GM18861 (cell line): ENCODE measurements around the gene NFYA.
"Not testable (repeated sequence)": the region's sequence is repeated elsewhere in the genome, so short reads cannot be mapped to it uniquely, and the experiment has no call there.

Experiments used
- ATAC-seq: cut with Tn5 transposase; IDR thresholded peaks from one replicate; pipeline ENCODE4 v1.9.1; 2021; ENCODE audit not compliant: unreplicated experiment

NFYA gene

DNA sequence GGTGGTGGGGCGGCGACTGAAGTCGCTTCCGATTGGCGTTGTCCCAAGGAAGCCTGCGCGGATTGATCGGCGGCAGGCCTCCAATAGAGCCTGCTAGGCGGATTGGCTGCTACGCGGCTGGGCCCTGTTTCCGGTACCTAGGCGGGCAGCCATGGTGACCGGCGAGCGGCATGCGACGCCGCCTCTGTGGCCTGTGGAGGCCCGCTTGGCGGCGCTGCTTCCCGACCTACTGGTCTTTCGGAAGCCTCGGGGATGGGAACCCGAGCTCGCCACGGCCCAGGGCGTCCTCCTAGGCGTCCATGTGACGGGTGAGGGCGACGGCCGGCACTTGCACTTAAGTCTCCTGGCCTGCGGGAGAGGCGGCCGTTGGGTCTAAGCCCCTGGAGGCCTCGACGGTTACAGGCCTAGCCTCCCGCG lies 28.1 kb downstream of the NFYA start:
- ATAC-seq, result no peak

DNA sequence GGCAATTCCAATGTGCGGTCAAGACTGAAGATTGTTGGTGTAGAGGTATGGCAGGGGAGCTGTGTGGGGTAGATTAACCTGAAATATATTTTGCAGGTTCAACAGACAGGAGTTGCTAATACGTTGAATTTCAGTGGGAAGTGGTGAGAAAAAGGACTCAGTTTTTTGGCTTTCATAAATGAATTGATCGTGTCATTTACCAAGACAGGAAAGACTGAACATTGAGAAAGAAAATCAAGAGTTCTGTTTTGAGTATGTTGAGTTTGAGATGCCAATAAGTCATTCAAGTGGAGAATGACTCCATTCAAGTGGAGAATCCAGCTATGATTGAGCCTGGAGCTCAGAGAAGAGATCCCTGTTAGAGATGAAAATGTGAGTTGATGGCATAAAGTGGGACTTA lies 31.1 kb downstream of the NFYA start:
- no peak for ATAC-seq

DNA sequence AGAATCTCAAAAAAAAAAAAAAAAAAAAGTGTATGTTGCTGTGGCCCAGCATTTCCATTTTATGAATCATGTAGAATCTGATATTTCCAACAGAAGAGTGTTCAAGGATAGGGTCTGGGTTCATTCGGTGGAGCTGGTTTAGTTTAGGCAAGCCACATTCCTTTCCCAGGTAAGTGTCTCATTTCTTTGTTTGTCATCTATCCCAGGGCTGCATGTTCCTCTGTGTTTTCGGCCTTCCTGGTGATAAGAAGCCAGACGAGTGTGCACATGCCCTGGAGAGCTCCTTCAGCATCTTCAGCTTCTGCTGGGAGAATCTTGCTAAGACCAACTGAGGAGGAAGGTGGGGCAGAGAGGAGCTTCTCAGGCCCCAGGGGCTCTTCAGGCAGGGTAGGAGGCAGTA lies 38.2 kb downstream of the NFYA start:
- ATAC-seq, result no peak

DNA sequence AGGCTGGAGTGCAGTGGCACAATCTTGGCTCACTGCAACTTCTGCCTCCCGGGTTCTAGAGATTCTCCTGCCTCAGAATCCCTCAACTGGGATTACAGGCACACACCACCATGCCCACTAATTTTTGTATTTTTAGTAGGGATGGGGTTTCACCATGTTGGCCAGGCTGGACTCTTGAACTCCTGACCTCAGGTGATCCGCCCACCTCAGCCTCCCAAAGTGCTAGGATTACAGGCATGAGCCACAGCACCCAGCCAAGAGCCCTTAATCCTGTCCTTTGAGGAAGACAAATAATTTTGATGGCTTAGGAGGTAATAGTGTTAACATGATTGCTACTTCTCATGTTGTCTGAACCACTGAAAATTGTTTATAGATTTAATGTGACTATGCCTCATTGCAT lies 42.3 kb downstream of the NFYA start:
- not testable (repeated sequence) for ATAC-seq

DNA sequence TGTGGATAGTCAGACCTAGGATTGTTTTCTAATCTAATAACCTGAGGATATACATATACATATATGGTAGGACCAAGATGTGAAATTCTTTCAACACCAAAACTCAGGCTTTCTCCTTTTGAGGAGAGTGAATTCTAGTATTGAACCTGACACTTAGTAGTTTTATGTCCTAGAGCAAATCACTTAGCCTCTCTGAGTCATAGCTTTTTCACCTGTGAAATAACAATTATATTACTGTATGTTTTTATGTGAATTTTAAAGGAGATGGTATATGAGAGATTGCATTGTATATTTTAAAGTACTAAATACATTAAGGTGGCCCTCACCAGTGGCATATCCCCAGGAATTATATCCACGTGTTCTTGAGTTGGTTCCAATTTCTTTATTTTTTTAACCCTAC lies 46.7 kb downstream of the NFYA start:
- ATAC-seq, result no peak

DNA sequence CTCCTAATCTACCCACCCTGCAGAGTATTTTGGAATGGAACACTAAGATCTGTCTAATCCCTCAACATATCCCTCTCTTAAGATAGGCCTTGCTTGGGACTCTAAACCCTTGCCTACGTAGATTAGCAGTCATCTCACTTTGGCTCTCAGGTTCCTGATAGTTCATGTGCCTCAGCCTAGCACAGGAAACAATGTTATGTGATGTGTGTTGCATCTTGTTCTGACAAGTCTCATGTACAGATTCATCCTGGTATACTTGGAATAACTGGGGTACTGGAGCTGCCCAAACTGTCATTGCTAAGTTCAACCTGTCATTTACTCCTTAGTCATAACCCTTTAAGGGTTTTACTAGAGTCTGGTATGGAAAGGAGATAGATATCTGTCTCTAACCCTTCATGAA lies 47.3 kb downstream of the NFYA start:
- ATAC-seq, result no peak

DNA sequence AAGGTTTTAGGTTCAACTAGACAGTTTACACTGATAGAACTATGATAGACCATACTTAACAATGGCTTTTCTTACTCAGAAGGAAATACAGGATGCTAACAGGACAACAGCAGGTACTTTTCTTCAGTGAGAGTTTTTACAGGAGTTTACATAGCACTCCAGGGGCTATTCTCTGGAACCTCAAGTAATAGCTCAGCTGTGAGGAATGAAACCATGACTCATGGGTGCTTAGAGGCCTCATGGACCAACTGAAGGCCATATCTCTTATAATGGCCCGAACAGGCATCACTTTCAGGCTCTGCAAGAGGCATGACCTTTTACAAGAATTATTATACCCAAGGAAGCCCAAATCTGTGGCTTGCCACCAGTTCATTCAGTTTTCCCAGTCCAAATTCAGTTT lies 49.6 kb downstream of the NFYA start:
- ATAC-seq, result no peak

DNA sequence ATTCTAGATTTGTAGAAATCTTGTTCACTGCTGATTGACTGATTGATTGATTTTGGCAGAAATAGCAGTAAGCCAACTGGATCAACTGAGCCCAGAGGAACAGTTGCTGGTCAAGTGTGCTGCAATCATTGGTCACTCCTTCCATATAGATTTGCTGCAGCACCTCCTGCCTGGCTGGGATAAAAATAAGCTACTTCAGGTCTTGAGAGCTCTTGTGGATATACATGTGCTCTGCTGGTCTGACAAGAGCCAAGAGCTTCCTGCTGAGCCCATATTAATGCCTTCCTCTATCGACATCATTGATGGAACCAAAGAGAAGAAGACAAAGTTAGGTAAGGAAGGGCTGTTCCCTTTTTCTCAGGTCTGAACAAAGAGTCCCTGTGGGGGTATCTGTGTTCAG lies 50.1 kb downstream of the NFYA start:
- ATAC-seq, result no peak

DNA sequence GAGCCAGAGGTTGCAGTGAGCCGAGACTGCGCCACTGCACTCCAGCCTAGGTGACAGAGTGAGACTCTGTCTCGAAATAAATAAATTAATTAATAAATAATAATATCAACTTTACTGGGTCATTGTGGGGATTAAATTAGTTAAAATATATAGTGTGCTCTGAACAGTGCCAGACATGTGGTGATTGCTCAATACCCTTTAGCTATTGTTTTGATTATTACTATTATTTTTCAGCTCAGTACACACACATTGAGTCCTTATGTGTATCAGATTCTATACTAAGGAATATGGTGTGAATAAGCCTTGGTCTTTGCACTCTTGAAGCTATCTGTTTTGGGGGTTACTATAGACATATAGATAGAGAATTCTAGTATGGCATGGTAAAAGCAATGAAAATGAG lies 52.5 kb downstream of the NFYA start:
- ATAC-seq, result no peak

DNA sequence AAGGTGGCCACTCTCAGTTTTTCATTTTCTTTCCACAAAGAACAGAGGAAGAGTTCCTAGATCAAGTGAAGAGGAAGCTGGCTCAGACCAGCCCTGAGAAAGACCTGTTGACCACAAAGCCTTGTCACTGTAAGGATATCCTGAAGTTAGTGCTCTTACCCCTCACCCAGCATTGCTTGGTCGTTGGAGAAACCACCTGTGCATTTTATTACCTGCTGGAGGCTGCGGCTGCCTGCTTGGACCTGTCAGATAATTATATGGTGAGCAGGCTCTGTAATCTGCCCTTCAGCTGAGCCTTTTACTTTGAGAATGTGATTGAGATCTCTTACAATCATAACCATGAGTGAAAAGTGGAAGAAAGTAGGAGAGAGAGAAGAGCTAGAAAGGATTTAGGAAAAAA lies 59.5 kb downstream of the NFYA start:
- ATAC-seq, result no peak

DNA sequence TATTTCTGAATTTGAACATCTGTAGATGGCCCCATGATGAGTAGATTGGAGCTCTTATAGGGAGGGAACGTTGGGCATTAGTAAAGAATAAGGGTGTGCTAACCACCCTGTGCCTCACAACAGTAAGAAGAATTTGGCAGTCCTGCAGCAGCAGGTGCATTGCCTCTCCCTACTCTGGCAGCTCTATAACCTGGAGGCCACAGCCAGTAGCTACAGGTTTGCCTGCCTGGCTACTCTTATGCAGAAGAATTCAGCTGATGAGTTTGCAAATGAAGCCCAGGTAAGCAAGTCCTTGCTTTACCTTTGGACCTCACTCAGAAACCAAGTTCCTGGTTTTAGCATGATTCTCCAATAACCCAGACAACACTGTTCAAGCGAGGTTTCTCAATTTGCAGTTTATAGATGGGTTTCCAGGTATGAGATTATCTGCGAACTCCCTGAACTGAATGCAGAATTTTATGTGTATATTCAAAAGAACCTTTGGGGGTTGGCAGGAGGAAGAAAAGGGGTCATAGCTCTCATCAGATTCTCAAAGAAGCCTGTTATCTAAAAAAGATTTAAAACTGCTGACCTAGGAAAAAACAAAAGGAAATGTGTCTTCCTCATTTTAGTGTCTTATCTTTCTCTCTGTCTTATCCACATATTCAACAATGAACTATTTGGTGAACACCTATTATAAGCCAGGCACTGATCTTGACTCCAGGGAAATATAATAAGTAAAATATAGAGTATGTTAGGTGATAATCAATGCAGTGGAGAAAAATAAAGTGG lies 62.5 kb downstream of the NFYA start:
- ATAC-seq, result no peak

DNA sequence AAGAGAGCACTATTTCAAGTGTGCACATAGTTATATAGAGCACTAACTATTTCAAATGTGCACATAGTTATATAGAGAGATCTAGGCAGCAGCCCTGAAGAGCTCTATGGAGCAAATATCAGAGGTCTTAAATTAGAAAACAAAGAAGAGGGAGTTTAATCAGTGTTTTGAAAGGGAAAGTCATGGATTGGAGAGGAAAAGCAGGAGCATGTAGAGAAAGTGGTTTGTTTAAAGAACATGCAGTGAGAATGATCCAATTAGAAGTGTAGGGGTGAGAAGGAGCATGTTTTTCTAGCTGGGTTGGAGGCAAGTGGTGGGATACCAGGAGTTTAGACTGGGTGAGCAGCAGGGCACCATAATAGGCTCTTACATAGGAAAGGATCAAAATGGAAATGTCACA lies 64.1 kb downstream of the NFYA start:
- no peak for ATAC-seq

DNA sequence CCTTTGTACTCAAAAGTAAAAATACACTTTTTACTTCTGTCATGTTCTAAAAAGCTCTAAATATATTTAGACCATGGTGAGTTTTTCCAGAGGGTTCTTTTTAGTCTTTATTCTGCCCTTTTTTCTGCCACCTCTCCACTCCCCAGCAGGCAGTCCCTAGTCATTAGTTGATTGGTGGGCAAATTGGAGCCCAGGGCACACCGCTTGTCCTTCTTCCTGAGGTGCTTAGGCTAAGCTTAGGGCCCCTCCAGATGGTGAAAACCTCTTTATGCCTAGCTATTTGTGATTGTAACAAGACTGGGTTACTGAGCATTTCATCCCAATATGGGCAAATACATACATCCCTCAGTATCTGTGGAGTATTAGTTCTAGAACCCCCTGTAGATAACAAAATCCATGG lies 75.1 kb downstream of the NFYA start:
- ATAC-seq, result no peak
